Measurements from ENCODE around the gene WDPCP.

GRCh38 chr2:63582873-63583272 lies 5.4 kb downstream of the WDPCP start:
- TF ChIP-seq CTCF (IDR thresholded peaks at IDR 0.05): no peak
- no peak for TF ChIP-seq EZH2 (IDR thresholded peaks at IDR 0.05; ENCODE audit: borderline replicate concordance, insufficient read depth, low read depth, low read length, poor library complexity, severe bottlenecking)

Data from B cell (primary cell).